H9 (cell line): Measurements from ENCODE around the gene FCHO1. TPM values are rescaled to one million over a fixed set of nuclear protein-coding genes. Genes with fewer than 3 reads are reported as not detected.

Experiments used
- DNase-seq: peaks from one replicate; pipeline ENCODE4 v3.0.0-alpha.2; 2017
- H2AFZ ChIP-seq: one replicate; pipeline ENCODE4 v1.6.1; 2013; ENCODE audit warnings: mild to moderate bottlenecking, low read length, control low read depth, moderate library complexity
- H2AK5ac ChIP-seq: 2 replicates; pipeline ENCODE4 v1.6.1; 2013; ENCODE audit warnings: low read length, control low read depth, mixed read lengths; ENCODE audit not compliant: insufficient read length
- H2BK120ac ChIP-seq: one replicate; pipeline ENCODE4 v1.6.1; 2013; ENCODE audit warnings: low read depth, mild to moderate bottlenecking, low read length, control low read depth, inconsistent platforms; ENCODE audit not compliant: poor library complexity, severe bottlenecking
- H2BK12ac ChIP-seq: 2 replicates; pipeline ENCODE4 v1.6.1; 2013; ENCODE audit warnings: low read length, control low read depth, mixed read lengths, low read depth; ENCODE audit not compliant: insufficient read length
- H2BK15ac ChIP-seq: 2 replicates; pipeline ENCODE4 v1.6.1; 2013; ENCODE audit warnings: low read depth, low read length, control low read depth
- H2BK20ac ChIP-seq: one replicate; pipeline ENCODE4 v1.6.1; 2013; ENCODE audit warnings: low read depth, mild to moderate bottlenecking, low read length, control low read depth, inconsistent platforms; ENCODE audit not compliant: poor library complexity, severe bottlenecking
- H2BK5ac ChIP-seq: 2 replicates; pipeline ENCODE4 v1.6.1; 2013; ENCODE audit warnings: low read length, control low read depth, mixed read lengths; ENCODE audit not compliant: insufficient read length
- H3K14ac ChIP-seq: 2 replicates; pipeline ENCODE4 v1.6.1; 2013; ENCODE audit warnings: low read length, control low read depth; ENCODE audit not compliant: insufficient read depth
- H3K18ac ChIP-seq: 2 replicates; pipeline ENCODE4 v1.6.1; 2013; ENCODE audit warnings: low read depth, mild to moderate bottlenecking, mixed read lengths, low read length, control low read depth; ENCODE audit not compliant: insufficient read length
- H3K23ac ChIP-seq: 2 replicates; pipeline ENCODE4 v1.6.1; 2013; ENCODE audit warnings: low read length, control low read depth, mixed read lengths, low read depth; ENCODE audit not compliant: insufficient read length
- H3K23me2 ChIP-seq: 2 replicates; pipeline ENCODE4 v1.6.1; 2013; ENCODE audit warnings: low read depth, mild to moderate bottlenecking, mixed read lengths, low read length, control low read depth; ENCODE audit not compliant: insufficient read length, poor library complexity, severe bottlenecking
- H3K27ac ChIP-seq: 2 replicates; pipeline ENCODE4 v1.5.1; 2013; ENCODE audit warnings: low read length, control low read depth, mixed read lengths, low read depth; ENCODE audit not compliant: insufficient read length
- H3K27me3 ChIP-seq: 2 replicates; pipeline ENCODE4 v1.6.1; 2013; ENCODE audit warnings: low read length, control low read depth, inconsistent platforms; ENCODE audit not compliant: insufficient read depth
- H3K4ac ChIP-seq: 2 replicates; pipeline ENCODE4 v1.6.1; 2013; ENCODE audit warnings: low read depth, mild to moderate bottlenecking, control low read depth, inconsistent platforms, low read length, moderate library complexity
- H3K4me1 ChIP-seq: 2 replicates; pipeline ENCODE4 v1.6.1; 2013; ENCODE audit warnings: low read length, control low read depth, inconsistent platforms; ENCODE audit not compliant: insufficient read depth
- H3K4me2 ChIP-seq: 2 replicates; pipeline ENCODE4 v1.6.1; 2013; ENCODE audit warnings: low read length, control low read depth, mixed read lengths; ENCODE audit not compliant: insufficient read length, insufficient read depth
- H3K56ac ChIP-seq: 2 replicates; pipeline ENCODE4 v1.6.1; 2013; ENCODE audit warnings: low read depth, mild to moderate bottlenecking, mixed read lengths, low read length, control low read depth; ENCODE audit not compliant: insufficient read length
- H3K79me1 ChIP-seq: 2 replicates; pipeline ENCODE4 v1.6.1; 2013; ENCODE audit warnings: low read depth, mild to moderate bottlenecking, moderate library complexity, low read length, control low read depth, inconsistent platforms; ENCODE audit not compliant: insufficient read depth, poor library complexity, severe bottlenecking
- H3K79me2 ChIP-seq: 2 replicates; pipeline ENCODE4 v1.6.1; 2013; ENCODE audit warnings: low read length, control low read depth, inconsistent platforms; ENCODE audit not compliant: insufficient read depth
- H3K9ac ChIP-seq: 2 replicates; pipeline ENCODE4 v1.6.1; 2013; ENCODE audit warnings: low read length, control low read depth, mixed read lengths; ENCODE audit not compliant: insufficient read length; ENCODE audit errors: extremely low read depth
- H3K9me3 ChIP-seq: one replicate; pipeline ENCODE4 v1.6.1; 2013; ENCODE audit warnings: low read depth, low read length, inconsistent platforms; ENCODE audit not compliant: control insufficient read depth
- H3T11ph ChIP-seq: one replicate; pipeline ENCODE4 v1.6.1; 2013; ENCODE audit warnings: mild to moderate bottlenecking, low read length, control low read depth, inconsistent platforms
- H4K20me1 ChIP-seq: one replicate; pipeline ENCODE4 v1.6.1; 2013; ENCODE audit not compliant: control insufficient read depth, insufficient read length, insufficient read depth
- H4K5ac ChIP-seq: 2 replicates; pipeline ENCODE4 v1.6.1; 2013; ENCODE audit warnings: low read depth, mild to moderate bottlenecking, mixed read lengths, low read length, control low read depth; ENCODE audit not compliant: insufficient read length
- H4K8ac ChIP-seq: replicated peaks from 2 replicates; pipeline ENCODE4 v1.6.1; 2013; ENCODE audit warnings: low read length, control low read depth, mixed read lengths, low read depth; ENCODE audit not compliant: insufficient read length
- H4K91ac ChIP-seq: 2 replicates; pipeline ENCODE4 v1.6.1; 2013; ENCODE audit warnings: low read depth, mild to moderate bottlenecking, moderate library complexity, mixed read lengths, low read length, control low read depth; ENCODE audit not compliant: insufficient read length
- H3K27ac Mint-ChIP-seq, 3 experiments: 2 replicates in 2 of 3; 3 replicates in 1 of 3; pipeline ENCODE4 v1.8.0; 2020 to 2021; ENCODE audit warnings: mixed read lengths in 3 of 3, mild to moderate bottlenecking in 1 of 3, moderate library complexity in 1 of 3
- H3K27me3 Mint-ChIP-seq: 2 replicates; pipeline ENCODE4 v1.8.0; 2021; ENCODE audit warnings: low read depth, mild to moderate bottlenecking, moderate library complexity, mixed read lengths
- H3K36me3 Mint-ChIP-seq, 3 experiments: 2 replicates in 2 of 3; 3 replicates in 1 of 3; pipeline ENCODE4 v1.8.0; 2020 to 2021; ENCODE audit warnings: low read depth in 3 of 3, mixed read lengths in 3 of 3; ENCODE audit not compliant: insufficient read depth in 1 of 3
- H3K4me1 Mint-ChIP-seq, 2 experiments: 2 replicates each; pipeline ENCODE4 v1.8.0; 2020; ENCODE audit warnings: mixed read lengths in 2 of 2
- H3K4me3 Mint-ChIP-seq, 2 experiments: 2 replicates in 1 of 2; 3 replicates in 1 of 2; pipeline ENCODE4 v1.8.0; 2020 to 2021; ENCODE audit warnings: mild to moderate bottlenecking in 2 of 2, mixed read lengths in 2 of 2, moderate library complexity in 1 of 2
- H3K9me3 Mint-ChIP-seq, 2 experiments: 2 replicates in 1 of 2; 3 replicates in 1 of 2; pipeline ENCODE4 v1.8.0; 2020; ENCODE audit warnings: mild to moderate bottlenecking in 2 of 2, mixed read lengths in 2 of 2, moderate library complexity in 1 of 2
- CTCF ChIP-seq: fragments of 200-600 bp; sonication (generic); conservative IDR thresholded peaks from 3 replicates; pipeline ENCODE4 v1.8.0; 2021; ENCODE audit warnings: antibody characterized with exemption, mild to moderate bottlenecking
- WGBS: extraction: QIAGEN DNeasy Blood & Tissue Kit; methylation state at CpG from one replicate; pipeline ENCODE4 v1.1.7; 2013; ENCODE audit warnings: missing lambda C conversion rate, low lambda C conversion rate, mixed read lengths; ENCODE audit not compliant: insufficient read length; ENCODE audit errors: extremely low coverage; 5-methylcytosine and 5-hydroxymethylcytosine counted together
- total RNA-seq: library from RNA; stranded (reverse); gene quantifications from 2 replicates; pipeline ENCODE4 v1.2.1, GENCODE V29; 2021

FCHO1 gene
- total RNA-seq, 1 experiment from 2014 or later = 13.1 TPM

- Histone ChIP-seq H3K9ac (no peak overlapping the region), H2BK5ac (no peak overlapping the region), H2BK120ac (no peak overlapping the region), H4K8ac (no peak overlapping the region), H2BK20ac (no peak overlapping the region), H3K27me3 (no peaks in the 10 kb centered on the region; the same call in 1 of the 2 replicates), H3K4me1 (no peaks in the 10 kb centered on the region), H3K4ac (no peak overlapping the region), H2BK15ac (no peak overlapping the region), H3K23ac (no peak overlapping the region), H2AFZ (no peak overlapping the region), H3T11ph (no peak overlapping the region), H3K4me2 (peak overlapping the region; percentile 53), H4K91ac (no peak overlapping the region), H3K23me2 (peaks cover 12% of the 10 kb centered on the region), H3K79me1 (no peaks in the 10 kb centered on the region), H4K5ac (no peak overlapping the region), H3K79me2 (no peaks in the 10 kb centered on the region), H3K18ac (no peak overlapping the region), H2AK5ac (no peak overlapping the region), H3K9me3 (no peaks in the 10 kb centered on the region), H3K56ac (no peak overlapping the region), H4K20me1 (no peaks in the 10 kb centered on the region), H2BK12ac (no peak overlapping the region), H3K27ac (no peak overlapping the region), H3K14ac (no peak overlapping the region)
- no peaks in the 10 kb centered on the region for H3K9me3 Mint-ChIP-seq
- no peak overlapping the region for H3K27ac Mint-ChIP-seq
- no peak for TF ChIP-seq CTCF
- H3K27me3 Mint-ChIP-seq = peaks cover 31% of the 10 kb centered on the region
- DNase-seq = no peak
- no CpG with 5 or more reads among the region's 6 CpGs for WGBS
- H3K4me3 Mint-ChIP-seq = peak overlapping the region; percentile 67 to 84; a peak in 3 of 5 replicates
- peaks cover 2 to 14% of the 10 kb centered on the region in 2 experiments; a peak in 3 of 4 replicates for H3K4me1 Mint-ChIP-seq
- no peaks in the 10 kb centered on the region for H3K36me3 Mint-ChIP-seq
Observed at GRCh38 chr19:17796013-17796837, 44.9 kb downstream of the FCHO1 start.
